SU-DHL-6 (cell line): ENCODE data around the gene MAGEB16.

ENCODE experiments used
- EZH2phosphoT487 ChIP-seq: fragments of 200-600 bp; sonication (generic), shearing (Covaris generic); conservative IDR thresholded peaks from 2 replicates; pipeline ENCODE4 v1.6.1; 2018; ENCODE audit warnings: mild to moderate bottlenecking, antibody characterized with exemption, low read length, moderate library complexity, mixed read lengths
- TF ChIP-seq, protein P1 (sequence below): fragments of 200-600 bp; sonication (generic); IDR thresholded peaks from one replicate; pipeline ENCODE4 v1.5.1; 2017; ENCODE audit warnings: antibody characterized with exemption, mild to moderate bottlenecking, low read length, moderate library complexity; ENCODE audit not compliant: insufficient read depth, poor library complexity, severe bottlenecking

DNA sequence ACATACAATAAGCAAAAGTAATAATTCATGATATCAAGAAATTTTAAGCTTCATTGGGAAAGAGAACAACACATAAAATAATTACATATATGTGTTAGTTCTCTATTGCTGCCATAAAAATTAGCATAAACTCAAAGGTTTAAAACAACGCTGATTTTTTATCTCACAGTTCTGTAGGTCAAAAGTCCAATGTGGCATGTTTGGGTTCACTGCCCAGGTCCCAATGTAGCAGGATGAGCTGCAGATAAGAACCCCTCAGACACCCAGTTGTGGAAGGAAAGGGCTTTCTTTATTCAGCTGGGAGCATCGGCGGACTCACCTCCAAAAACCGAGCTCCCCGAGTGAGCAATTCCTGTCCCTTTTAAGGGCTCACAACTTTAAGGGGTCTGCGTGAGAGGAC lies 13.1 kb upstream of the MAGEB16 start:
- TF ChIP-seq, protein P1, sequence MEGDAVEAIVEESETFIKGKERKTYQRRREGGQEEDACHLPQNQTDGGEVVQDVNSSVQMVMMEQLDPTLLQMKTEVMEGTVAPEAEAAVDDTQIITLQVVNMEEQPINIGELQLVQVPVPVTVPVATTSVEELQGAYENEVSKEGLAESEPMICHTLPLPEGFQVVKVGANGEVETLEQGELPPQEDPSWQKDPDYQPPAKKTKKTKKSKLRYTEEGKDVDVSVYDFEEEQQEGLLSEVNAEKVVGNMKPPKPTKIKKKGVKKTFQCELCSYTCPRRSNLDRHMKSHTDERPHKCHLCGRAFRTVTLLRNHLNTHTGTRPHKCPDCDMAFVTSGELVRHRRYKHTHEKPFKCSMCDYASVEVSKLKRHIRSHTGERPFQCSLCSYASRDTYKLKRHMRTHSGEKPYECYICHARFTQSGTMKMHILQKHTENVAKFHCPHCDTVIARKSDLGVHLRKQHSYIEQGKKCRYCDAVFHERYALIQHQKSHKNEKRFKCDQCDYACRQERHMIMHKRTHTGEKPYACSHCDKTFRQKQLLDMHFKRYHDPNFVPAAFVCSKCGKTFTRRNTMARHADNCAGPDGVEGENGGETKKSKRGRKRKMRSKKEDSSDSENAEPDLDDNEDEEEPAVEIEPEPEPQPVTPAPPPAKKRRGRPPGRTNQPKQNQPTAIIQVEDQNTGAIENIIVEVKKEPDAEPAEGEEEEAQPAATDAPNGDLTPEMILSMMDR, result no peak
- no peak for TF ChIP-seq EZH2phosphoT487
